H54 (cell line): ENCODE results near the gene CD274.

Experiments used
- DNase-seq: peaks from one replicate; pipeline ENCODE4 v3.0.0; 2011; ENCODE audit warnings: low spot score, mixed read lengths; ENCODE audit not compliant: insufficient read length
- FAIRE-seq: peaks from 3 replicates; lab custom pipeline; 2011; peaks lifted over from hg19 to GRCh38; lab: Jason Lieb, UNC
- POLR2A ChIP-seq: IDR thresholded peaks from 2 replicates; pipeline ENCODE4 v1.6.1; 2011; ENCODE audit warnings: low read depth, mild to moderate bottlenecking, low read length

Gene CD274

GRCh38 chr9:5513966-5514616 lies 63.7 kb downstream of the CD274 start:
- TF ChIP-seq POLR2A = no peak
- DNase-seq (no peak), FAIRE-seq (no peak)

DNA sequence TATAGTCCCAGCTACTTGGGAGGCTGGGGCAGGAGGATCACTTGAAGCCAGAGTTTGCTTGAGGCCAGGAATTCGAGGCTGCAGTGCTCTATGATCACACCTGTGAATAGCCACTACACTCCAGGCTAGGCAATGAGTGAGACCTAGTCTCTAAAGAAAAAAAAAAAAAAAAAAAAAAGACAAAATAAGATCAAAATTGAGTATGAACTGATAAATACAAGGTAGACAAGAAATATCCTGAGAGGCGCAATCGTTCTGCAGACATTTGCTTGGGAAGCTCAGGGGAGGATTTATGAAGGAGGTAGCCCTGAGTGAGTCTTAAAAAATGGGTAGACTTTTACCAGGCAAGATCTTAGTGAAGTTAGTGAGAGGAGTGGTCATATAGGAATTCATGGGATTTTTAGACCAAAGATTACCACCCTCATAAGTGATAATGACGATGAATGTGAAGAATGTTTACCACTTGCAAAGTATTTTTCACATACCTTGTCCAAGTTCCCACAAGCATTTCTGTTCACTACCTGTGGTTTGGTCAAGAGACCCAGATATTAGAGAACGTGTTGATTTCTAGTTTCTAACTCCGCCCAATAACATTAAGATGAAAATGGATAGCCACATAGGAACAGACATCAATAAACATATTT lies 64.4 kb downstream of the CD274 start:
- FAIRE-seq (no peak), DNase-seq (no peak)
- no peak for TF ChIP-seq POLR2A

DNA sequence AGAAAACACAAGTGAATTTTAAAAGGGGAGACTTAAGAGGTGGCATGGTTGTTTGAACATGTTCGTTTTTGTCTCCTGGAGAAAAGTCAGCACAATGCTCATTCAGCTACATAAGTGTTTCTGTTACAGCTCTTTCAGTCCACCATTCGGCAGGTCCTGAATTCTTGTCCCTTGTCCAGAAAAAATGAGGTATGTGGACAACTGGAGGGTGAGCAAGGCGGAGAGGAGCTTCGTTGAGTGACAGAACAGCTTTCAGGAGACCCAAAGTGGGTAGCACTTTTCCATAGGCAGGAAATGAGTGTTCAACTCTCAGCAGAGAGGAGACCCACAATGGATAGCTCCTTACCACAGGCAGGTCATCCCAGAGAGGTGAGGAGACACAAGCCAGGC lies 64.9 kb downstream of the CD274 start:
- FAIRE-seq = no peak
- TF ChIP-seq POLR2A = no peak
- DNase-seq = no peak

DNA sequence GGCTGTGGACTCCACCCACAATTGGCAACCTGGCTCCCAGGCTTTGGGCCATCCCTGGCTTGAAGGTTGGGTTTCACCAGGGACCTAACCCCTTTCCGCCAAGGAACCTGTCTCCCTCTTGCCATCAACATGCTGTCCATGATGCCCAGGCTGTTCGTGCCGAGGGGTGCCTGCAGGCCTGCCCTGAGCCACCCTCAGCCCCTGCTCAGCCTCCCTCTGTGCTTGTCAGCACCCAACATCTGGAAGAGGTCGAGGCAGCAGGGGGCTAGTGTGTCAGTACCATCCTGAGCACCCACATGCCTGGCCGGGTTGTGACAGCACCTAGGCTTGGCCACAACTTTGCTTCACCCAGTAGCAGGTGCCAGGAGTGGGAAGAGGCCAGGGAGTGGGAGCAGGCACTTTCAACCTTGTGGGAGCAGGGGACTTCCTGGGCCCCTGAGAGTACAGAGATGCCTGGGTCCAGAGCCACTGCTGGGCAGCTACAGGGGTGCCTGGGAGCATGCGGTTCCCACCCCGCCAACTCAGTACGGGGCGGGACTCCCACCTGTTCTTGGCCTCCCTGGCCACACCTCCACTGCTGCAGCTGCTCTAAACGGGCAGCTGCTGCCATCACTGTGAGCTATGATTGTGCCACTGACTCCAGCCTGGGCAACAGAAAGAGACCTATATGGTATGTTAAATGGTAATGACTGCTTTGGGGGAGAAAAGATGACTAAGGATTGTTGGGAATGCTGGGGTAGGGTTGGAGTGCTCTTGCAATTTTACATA lies 66.3 kb downstream of the CD274 start:
- DNase-seq = no peak
- no peak for TF ChIP-seq POLR2A
- FAIRE-seq = no peak

DNA sequence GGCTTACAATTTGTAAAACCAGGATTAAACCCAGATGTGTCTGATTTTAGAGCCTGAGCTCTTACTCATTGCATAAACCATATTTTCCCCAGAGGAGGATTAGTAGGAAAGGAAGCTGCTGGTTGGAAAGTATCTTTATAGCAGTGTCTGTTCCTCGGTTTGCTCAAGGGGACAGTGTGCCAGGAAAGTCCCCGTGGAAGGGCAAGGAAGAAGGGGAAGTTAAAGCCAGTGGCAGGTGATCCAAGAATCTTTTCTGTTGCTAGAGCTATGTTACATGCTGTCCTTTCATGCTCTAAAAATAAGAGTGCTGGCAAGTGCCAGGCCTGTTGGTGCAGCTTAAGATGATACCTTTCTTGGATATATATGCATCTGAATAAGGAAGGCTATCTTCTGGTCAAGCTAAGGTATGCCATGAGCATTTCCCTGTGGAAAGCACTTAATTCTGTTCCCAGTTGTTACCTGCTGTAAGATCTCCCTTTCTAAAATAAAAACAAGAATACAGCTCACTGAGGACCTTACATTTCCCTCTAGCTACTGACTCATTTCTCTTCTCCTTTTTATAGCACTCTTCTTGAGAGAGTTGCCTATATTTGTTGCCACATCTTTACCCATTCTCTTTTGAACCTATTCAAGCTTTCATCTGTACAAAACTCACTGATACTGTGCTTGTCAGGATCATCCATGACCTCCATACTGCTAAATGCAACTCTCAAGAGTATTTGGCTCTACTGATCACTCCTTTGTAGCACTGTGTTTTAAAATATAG lies 68.0 kb downstream of the CD274 start:
- DNase-seq (no peak), FAIRE-seq (peak; percentile 6)
- TF ChIP-seq POLR2A = no peak

DNA sequence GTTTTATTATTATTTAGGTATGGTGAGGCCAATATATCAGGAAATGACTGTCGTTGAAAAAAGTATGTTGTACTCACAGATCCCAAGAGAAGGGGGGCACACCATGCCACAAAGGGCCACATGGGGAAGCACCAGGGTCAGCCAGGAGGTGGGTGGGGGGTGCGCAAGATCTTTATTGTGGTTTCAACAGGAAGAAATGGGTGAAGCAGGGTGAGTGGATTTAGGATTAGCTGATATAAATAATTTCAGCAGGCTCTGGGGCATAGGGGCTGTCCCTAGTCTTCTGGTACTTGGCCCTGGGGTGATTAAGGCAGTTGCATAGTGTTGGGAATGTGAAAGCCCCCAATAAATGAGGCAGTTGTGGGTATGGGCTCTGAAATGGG lies 68.6 kb downstream of the CD274 start:
- DNase-seq (no peak), FAIRE-seq (no peak)

More for the DNA sequence above, 68.6 kb downstream of the CD274 start:
- no peak for TF ChIP-seq POLR2A
